ENCODE results near the gene OR5L2.
"Not testable (repeated sequence)": the region's sequence is repeated elsewhere in the genome, so short reads cannot be mapped to it uniquely, and the experiment has no call there.

DNA sequence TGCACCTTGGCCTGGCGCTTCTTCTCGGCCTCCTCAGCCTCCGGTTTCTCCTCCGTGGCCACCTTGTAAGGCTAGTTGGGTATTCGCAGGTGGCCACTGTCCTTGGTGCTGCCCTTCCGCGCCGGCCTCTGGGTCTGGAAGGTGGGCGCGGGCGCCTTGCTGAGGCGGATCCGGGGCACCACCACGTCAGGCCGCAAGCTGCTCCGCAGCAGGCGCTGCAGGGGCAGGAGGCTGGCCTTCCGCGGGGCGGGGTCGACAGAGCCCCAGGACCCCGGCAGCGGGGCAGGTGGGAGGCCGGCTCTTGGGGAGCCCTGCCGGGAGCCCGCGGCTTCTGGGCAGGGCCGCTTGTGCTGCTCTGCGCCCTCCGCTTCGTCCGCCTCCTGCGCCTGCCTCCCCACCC lies 45.7 kb downstream of the OR5L2 start:
- TF ChIP-seq POLR2A, SPI1, TAF1, POLR2AphosphoS5 (IDR thresholded peaks at IDR 0.05; ENCODE audit: low read depth, low read length): not testable (repeated sequence)
